ENCODE data around the gene CRTC3.
"Not testable (repeated sequence)": the region's sequence is repeated elsewhere in the genome, so short reads cannot be mapped to it uniquely, and the experiment has no call there.

Gene CRTC3

DNA sequence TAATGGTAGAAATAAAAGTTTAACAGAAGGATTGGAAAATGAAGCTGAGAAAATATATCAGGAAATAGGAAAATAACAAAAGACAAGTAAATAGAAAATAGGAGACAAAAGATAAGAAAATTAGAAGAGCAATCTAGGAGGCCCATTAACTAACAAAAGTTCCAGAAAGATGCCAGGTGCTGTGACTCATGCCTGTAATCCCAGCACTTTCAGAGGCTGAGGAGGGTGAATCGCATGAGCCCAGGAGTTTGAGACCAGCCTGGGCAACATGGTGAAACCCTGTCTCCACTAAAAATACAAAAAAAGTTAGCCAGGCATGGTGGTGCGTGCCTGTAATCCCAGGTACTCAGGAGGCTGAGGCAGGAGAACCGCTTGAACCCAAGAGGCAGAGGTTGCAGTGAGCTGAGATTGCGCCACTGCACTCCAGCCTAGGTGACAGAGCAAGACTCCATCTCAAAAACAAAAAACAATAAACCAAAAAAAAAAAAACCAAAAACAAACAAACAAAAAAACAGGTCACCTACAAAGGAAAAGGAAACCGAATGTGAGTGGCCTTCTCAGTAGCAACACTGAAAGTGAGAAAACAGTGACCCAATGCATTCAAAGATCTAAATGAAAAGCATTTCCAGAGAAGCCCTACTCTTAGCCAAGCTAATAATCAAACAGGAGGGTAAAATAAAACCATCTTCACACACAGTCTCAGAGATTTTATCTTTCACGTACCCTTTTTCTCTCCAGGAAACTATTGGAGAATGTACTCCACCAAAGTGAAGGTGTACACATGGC is 5.5 kb upstream of the CRTC3 start:
- DNase-seq = not testable (repeated sequence)

DNA sequence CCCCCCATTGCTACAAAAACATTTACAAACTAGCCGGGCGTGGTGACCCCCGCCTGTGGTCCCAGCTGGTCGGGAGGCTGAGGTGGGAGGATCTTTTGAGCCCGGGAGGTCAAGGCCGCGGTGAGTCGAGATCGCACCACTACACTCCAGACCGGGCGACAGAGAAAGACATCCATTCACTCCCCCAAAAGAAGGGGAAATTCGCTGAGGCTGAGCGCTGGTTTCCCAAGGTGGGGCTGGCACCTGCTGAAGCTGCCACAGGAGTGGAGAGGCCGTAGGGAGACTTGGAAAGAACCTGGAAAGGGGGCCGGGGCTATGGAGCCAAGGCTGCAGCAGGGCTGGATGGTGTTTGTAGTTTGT is 732 bp upstream of the CRTC3 start:
- DNase-seq = no peak

DNA sequence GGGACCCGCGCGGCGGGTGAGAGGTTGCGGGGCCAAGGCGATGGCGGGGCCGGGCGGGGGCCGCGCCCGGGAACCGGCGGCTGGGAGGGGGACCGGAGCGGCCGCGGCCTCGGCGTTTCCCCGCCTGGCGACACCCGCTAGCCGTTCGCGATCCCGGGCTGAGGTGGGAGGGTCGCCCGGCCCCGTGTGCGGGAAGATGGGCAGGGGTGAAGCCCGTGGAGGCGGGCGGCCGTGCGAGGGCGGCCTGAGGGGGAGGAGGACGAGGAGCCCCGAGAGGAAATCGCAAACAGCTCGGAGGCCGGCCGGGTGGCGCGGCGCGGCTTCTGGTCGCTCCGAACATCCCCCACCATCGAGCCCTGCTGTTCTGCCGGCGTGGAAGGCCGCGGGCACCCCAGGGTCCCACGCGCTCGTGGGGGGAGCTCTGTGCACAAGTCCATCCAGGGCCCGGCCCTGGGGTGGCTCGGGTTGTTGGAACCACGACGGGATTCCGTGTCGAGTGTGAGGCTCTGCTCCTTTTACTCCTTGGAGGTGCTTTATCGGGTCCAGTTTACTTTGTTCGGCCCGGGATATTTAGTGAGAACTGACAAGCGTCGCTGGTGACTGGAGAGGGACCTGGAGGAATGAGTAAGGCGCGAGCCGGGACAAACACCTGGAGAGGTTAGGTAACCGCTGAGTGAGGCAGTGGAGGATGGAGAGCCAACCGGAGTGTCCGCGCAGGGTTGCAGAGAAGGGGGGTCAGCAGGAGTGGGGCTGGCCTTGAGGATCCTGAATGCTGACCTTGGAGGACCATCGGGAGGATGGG is 728 bp downstream of the CRTC3 start:
- DNase-seq = no peak

DNA sequence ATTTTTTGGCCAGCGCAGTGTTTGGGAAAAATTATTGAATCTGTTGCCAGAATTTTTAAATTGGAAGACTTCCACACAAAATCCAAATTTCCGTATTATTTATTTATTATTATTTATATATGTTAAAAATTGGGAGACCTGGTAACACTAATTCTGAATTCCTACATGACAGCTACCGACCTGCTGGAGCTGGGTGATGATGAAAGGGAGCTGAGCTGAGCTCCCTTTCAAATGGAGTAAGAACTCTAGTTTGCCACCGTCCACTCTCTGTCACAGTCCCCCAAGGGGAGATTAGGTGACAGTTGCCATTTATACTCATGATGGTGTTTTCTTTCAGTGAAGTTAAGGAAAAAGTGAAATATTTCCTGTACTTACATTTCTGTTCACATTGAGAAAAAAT is 1.4 kb downstream of the CRTC3 start:
- DNase-seq = no peak

DNA sequence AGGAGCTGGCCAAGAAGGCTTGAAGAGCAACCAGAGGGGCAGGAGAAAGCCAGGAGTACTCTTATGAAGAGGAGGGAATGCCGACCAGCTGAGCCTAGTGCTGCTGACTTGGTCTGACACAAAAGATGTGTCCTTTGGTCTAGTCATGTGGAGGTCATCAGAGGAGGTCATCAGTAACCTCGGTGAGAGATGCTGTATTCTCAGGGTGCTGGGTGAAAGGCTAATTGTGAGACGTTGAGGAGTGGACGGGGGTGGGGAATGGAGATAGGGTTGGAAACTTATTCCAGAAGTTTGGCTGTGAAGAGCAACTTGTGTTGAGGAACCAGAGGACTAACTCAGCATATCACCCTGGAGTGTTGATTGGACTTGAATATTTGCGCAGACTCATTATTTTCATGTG is 5.5 kb downstream of the CRTC3 start:
- DNase-seq = no peak

DNA sequence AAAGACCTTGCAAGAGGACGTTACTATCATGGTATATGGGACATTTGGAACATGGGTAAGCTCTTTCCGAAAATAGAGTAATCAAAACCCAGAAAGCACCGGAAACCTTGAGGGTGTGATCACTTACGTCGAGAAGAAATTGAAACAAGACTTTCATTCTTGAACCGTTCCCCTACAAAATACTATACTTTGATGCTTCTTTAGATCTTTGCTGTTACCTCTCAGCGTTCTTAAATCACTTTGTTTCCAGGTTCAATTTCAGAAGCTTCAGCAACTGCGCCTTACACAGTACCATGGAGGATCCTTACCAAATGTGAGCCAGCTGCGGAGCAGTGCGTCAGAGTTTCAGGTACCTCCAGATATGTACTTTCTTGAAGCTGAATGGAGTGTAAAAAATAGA is 10.1 kb downstream of the CRTC3 start:
- DNase-seq = no peak

DNA sequence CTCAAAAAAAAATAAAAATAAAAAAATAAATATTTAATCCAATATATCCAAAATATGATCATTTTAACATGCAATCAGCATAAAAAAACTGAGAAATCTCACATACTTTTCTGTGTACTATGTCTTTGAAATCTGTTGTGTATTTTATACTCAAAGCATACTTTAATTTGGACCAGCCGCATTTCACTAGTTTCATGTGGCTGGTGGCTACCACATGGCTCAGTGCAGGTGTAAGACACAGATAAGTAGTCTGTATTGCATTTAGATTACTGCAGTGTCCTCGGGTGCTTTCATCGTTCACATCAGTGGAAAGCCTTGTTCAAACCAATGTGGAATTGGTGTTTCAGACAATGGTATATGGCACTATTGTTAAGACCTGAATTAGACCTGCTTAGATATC is 11.0 kb downstream of the CRTC3 start:
- DNase-seq = no peak

DNA sequence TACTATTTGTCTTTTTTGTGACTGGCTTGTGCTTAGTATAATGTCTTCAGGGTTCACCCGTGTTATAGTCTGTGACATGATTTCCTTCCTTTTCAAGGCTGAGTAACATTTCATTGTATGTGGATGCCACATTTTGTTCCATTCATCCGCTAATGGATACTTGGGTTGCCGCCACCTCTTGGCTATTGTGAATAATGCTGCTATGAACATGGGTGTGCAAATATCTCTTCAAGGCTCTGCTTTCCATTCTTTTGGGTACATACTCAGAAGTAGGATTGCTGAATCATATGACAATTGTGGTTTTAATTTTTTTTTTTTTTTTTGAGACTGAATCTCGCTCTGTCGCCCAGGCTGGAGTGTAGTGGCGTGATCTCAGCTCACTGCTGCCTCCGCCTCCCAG is 15.4 kb downstream of the CRTC3 start:
- DNase-seq = no peak

DNA sequence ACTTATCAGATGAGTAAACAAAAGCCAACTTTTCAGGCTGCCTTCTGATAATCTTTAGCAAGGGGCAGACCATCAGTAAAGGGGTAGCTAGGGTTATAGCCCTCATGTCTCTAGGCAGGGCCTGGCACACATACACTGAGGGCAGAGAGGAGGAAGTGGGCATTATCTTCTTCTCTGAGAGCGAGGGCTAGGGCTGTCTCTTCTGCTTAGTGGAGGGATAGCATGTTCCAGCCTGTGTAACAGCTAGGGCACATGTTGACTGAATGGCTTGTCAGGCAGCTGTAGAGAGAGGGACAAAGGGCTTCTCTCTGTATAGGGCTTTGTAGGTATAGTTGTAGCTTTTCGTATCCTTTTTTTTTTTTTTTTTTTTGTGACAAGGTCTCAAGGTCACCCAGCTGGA is 17.8 kb downstream of the CRTC3 start:
- no peak for DNase-seq

DNA sequence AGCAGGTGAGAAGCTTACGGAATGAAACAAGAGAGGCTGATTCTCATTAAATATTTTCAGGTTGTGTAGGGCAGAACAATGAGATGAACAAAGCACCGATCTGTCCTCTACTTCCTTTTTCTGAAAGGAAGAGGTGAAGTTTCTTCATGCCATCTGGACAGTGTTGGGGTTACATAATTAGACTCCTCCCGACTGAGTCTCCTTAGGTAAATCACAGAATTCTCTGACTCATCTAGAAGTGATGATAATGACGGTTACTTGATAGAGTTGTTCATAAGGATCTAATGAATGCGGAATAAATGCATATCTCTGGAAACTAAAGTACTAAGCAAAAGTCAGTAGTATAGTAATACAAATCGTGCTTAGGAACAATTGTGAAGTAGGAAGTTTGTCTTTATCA is 21.2 kb downstream of the CRTC3 start:
- no peak for DNase-seq

DNA sequence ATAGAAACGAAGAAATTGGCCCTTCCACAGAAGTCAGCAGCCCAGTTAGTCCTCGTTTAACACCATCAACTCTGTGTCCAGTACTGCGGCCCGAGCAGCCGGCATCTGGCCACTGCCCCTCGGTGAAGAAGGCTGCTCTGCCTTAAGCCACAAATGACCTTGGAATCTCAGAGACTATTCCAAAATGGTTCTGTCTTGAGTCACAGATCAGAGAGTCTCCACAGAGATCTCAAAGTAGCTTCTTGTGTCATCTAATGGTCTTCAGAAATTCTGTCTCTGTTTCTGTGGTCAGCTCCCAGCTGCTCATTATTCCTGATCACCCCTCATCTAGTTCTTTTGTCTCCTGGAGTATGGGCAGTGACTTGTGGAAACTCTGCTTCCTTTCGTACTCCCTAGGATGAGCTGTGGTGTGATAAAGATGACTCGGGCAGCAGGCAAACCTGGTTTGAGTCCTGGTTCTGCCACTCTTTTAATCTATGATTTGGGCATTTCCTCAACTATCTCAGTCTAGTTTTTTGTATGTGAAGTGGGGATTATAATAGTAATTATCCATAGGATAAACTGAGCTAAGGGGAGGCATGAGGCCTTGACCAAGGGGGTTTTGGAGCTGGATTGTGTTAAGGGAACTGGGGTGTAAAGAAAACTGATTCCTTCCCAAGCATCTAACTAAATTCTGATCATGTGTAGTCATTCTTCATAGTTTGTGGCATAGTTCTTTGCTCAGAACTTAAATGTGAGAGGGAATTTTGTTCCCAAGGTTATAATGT is 22.6 kb downstream of the CRTC3 start:
- DNase-seq = no peak

DNA sequence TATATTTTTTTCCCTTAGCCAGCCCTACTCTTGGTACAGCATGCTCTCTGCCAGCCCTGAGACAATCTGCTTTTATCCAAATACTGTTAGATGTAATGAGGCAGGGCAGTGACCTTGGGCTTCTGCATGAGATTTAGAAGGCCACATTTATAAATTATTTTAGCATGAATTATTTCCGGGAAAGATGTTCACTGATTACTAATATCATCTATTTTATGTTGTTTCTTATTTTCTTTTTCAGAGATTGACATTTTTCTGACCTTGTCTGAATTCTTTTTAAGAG is 23.1 kb downstream of the CRTC3 start:
- DNase-seq = no peak

DNA sequence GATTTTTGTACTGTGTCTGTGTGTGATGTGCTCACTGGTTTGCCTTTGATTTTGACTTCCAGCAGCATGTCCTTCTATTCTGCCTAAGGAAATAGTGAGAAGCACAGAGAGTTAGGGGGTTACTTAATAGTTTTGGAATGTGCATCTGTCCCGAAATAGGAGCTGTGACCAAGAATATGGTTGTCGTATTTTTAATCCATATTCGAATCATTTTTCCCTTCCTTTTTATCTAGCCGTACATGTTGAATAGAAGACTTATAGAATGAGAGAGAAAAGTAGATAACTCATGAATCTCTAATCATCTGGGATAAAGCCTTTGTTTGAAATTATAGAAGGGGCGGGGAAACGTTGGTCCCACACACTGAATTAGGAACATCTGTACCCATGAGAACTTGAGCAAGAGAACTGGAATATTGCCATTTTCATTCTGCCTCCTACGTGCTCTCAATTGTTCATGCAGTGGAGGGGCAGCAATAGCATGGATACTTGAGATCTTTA is 23.6 kb downstream of the CRTC3 start:
- DNase-seq = no peak

DNA sequence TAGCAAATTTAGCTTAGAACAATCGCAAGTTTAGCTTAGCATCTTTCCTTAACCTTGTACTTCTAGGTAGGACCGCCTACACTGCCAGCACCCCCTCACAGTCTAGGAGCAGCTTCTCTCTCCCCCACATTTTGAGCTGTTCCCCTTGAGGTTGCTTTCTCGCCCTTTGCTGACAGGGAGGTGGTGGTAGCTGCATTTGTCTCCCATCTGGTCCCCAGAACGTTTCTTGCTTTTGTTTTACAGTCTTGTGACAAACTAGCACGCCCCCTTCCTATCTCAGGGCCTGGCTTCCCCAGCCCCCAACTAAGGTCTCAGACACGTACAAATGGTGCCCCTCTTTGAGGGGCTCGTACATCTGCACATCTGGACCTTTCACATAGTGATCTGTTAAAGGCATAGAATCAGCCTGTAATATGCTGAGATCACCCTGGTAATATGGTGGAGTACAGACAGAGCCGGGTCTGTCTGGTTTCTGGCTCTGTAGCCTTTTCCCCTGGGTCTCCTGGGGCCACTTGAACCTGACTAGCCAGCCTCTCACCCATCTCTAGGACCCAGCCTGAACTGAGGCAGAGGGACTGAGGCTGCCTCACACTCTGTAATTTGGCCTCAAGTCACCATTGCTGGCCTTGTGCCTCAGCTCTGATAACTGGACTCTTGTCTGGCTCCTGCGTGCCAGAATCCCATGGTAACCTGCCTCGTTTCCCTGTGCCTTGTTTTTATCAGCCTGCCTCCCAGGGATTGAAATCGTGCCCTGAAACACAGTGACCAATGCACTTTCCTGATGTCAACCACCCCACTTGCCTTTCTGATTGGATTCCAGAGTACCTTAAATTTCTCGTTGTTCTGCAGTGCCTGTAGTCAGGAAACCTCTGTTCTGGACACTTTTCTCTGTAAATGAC is 27.7 kb downstream of the CRTC3 start:
- no peak for DNase-seq

DNA sequence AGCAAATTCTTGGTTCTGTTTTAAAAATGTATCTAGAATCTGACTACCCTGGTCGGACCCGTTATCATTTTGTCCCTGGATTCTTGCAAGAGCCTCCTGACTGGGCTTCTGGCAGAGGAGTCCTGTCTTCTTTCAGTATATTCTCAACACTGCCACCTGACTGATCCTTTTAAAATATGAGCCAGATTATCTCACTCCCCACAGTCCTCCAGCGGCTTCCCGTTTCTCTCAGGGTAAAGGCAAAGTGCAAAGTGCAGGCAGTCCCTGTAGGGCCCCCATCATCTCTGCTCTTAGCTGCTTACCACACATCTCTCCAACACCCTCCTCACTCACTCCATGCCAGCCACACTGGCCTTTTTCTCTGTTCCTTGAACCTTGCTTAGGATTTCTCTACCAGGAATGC is 28.4 kb downstream of the CRTC3 start:
- DNase-seq = no peak

DNA sequence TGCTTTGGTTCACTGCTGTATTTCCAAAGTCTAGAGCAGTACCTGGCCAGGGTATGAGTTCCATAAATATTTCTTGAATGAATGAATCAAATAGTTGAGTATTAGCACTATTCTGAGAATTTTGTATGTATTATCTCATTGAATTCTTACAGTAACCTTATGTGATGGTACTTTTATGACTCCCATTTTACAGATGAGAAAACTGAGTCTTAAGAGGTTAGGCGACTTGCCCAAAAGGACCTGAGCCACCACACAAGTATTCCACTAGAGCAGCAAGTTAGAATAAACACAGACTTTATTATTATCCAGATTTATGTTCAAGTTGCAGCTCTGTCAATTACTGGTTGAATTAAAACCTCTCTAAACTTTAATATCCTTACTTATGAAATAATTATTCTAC is 29.4 kb downstream of the CRTC3 start:
- DNase-seq = no peak

DNA sequence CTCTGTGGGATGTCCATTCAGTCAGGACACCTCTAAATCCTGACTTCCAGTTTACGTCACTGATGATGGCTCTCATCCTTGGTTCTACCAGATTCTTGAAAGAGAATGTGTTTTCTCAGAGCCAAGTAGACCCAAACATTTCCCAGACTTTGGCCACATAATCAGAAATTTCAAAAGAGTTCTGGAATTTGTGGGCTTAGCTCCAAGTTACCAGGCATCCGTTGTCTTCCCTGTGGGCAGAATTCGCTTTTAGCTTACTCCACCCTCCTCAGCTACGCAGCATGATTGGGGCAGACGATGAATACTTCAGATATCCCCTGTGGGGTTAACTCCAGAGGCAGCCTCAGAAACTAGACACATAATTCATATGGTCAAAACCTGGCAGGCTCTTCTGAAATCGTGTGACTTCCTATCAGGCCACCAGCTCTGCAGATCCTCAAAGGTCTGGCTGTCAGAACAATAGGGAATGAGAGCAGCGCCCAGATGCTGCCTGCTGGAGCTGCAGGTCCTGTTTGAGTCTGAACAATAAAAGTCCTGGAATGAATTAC is 30.6 kb downstream of the CRTC3 start:
- DNase-seq = no peak

DNA sequence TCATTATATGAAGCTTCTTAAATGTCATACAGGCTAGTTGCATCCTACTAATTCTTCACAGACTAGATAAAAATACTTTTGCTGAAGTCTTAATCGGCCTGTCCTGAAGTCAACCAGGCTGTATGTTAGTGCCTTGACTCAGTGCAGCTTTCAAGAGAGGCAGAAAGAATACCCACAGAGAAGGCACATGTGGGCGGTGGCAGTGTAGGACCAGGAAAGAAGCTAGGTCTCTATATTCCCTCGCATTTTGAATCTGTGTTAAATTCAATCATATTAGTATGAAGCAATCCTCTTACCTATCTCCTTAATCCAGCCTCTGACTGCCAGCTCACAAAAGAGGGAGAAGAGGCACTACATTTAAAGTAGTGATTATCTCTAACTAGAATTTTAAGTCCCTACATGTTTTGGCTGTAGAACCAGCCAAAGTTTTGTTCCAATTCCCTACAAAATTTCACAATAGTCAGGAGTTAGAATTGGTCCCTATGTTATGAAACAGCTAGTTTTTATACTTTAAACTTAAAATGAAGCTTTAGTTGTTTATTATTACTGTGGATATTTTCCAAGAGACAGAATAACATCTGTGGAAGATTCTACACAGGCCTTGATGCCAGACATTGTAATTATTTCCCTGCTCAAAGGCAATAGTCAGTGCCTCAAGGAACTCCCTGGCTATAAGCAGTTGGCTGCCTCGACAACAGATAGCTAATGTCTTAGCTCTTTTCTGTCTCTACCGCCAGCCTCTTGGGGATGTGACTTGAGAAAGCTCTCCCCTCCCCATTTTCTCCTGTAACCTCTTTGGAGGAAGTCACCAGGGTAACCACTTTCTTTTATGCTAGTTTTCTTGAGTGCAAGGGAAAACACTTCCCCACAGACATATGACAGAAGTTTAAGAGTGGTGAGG is 31.9 kb downstream of the CRTC3 start:
- DNase-seq = no peak

DNA sequence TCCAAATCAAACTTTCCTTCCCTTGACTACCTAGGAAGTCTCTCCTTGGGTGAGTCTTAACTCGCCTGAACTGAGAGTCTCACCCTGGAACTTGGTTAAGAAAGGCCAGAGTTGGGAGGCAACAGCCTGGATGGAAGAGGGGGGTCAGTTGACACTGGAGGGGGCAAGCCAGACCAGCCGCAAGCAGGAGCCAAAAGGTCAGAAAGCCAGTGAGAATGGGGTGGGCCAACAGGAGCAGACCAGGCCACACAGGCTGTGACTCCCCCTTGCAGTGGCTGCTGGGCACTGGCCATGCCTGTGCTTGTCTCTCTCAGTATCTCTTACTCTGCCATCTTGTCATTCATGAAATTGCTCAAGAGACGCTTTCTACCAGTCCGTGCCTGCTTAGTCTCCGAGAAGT is 32.9 kb downstream of the CRTC3 start:
- no peak for DNase-seq

DNA sequence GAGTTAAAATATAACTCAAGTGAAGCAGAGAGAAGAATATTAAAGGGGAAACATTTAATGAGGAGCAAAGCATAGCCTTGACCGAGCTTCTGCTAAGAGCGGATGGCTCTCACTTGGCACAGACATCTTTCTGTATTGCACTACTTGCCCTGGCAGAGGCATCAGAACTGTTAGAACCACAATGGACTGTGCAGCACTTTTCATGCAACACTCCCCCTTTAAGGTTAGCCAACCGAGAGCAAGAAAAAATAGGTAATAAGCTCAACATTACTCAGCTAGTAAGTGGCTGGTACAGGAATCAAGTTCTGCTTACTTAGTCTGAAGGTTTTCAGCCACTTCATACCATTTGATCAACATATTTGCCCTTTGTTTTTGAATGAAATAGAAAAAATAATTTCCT is 33.7 kb downstream of the CRTC3 start:
- DNase-seq = no peak

DNA sequence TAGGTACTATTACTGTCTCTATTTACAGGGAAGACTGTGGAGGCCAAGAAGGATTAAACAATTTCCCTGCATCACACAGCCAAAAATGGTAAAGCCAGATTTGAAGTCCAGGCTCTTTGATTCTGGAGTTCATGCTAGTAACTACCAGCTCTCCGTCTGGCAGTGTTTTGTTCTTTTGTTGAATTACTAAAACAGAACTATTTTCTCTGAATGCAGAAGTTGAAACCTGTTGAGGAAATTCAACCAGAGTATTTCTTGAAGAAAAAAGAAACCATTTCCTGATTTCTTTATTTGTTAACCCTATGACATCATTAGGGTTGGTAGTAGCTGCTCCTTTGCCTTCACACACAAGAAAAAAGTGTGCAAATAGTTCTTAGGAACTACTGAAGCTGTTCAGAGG is 34.3 kb downstream of the CRTC3 start:
- no peak for DNase-seq

DNA sequence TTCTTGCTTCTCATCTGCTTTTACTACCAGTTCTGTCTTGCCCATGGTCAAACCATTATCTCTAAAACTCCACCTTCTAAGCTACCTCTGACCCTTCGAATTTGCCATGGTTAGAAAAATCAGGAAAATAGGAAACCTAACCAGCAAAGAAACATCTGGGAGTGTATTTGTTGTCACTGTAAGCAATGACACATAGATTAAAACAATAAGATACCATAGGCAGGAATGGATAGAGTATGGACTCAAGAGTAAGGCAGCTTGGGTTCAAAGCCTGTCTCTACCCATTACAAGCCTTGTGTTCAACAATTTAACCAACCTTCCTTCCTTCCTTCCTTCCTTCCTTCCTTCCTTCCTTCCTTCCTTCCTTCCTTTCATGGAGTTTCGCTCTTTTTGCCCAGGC is 34.9 kb downstream of the CRTC3 start:
- no peak for DNase-seq

All from NCI-H2029 treated with DMSO at 0.1 percent for 48 hours (cell line).